A549 (cell line): Measurements from ENCODE around the gene NDRG4. TPM values are rescaled to one million over a fixed set of nuclear protein-coding genes. Genes with fewer than 3 reads are reported as not detected.

ENCODE experiments used
- ATAC-seq, 2 experiments: fragments of 200-7000 bp in 1 of 2; fragments of >200 bp in 1 of 2; cut with Nextera tagmentation in 1 of 2; cut with Tn5 transposase in 1 of 2; 3 replicates each; pipeline versions ENCODE4 v1.8.0 to v1.9.1; 2018 to 2020; ENCODE audit warnings: mild to moderate bottlenecking in 1 of 2, moderate library complexity in 1 of 2
- CTCF ChIA-PET: fragments of 300-600 bp; sonication (Branson Sonifier 250); formaldehyde crosslinking; extraction: SDS; loops from one replicate; lab custom pipeline; 2021; ENCODE audit warnings: antibody characterized with exemption, inconsistent platforms; lab: Yijun Ruan, JAX
- POLR2A ChIA-PET: fragments of 350-600 bp; formaldehyde crosslinking; extraction: SDS; loops from one replicate; lab custom pipeline; 2021; ENCODE audit warnings: antibody characterized with exemption, inconsistent platforms; lab: Yijun Ruan, JAX
- DNase-seq, 2 experiments: peaks; one replicate each; pipeline versions ENCODE4 v3.0.0 to v3.0.0-alpha.2; 2011 to 2016; ENCODE audit warnings: low read depth in 1 of 2, low spot score in 1 of 2
- FAIRE-seq: peaks from 2 replicates; lab custom pipeline; 2011; peaks lifted over from hg19 to GRCh38; lab: Jason Lieb, UNC
- H3K27ac ChIP-seq, 2 experiments: fragments of >200 bp; sonication (Bioruptor Twin); formaldehyde crosslinking; 3 replicates each; pipeline ENCODE4 v1.5.1; 2016 to 2017
- H3K4me1 ChIP-seq: fragments of >200 bp; sonication (Bioruptor Twin); formaldehyde crosslinking; 3 replicates; pipeline ENCODE4 v1.6.1; 2016
- H3K4me2 ChIP-seq: fragments of >200 bp; sonication (Bioruptor Twin); formaldehyde crosslinking; 3 replicates; pipeline ENCODE4 v1.6.1; 2016
- H3K4me3 ChIP-seq: fragments of >200 bp; sonication (Bioruptor Twin); formaldehyde crosslinking; 3 replicates; pipeline ENCODE4 v1.5.1; 2016
- H3K9me3 ChIP-seq: fragments of >200 bp; sonication (Bioruptor Twin); formaldehyde crosslinking; 3 replicates; pipeline ENCODE4 v1.6.1; 2016
- BCL3 ChIP-seq: fragments of >200 bp; sonication (Bioruptor Twin); formaldehyde crosslinking; IDR thresholded peaks from 3 replicates; pipeline ENCODE4 v1.6.1; 2016
- CBX8 ChIP-seq: fragments of 200-600 bp; sonication (generic); IDR thresholded peaks from 2 replicates; pipeline ENCODE4 v1.6.1; 2016
- CHD2 ChIP-seq: fragments of 150-350 bp; IDR thresholded peaks from 2 replicates; pipeline ENCODE4 v1.6.1; 2014; ENCODE audit warnings: low read length; ENCODE audit not compliant: partially characterized antibody
- E2F6 ChIP-seq: IDR thresholded peaks from 2 replicates; pipeline ENCODE4 v1.6.1; 2012; ENCODE audit warnings: low read depth, borderline replicate concordance
- EP300 ChIP-seq, 2 experiments: fragments of >200 bp; sonication (Bioruptor Twin); formaldehyde crosslinking; IDR thresholded peaks; 2 replicates in 1 of 2; 3 replicates in 1 of 2; pipeline ENCODE4 v1.6.1; 2016 to 2017
- GATA3 ChIP-seq: IDR thresholded peaks from 2 replicates; pipeline ENCODE4 v1.6.1; 2012; ENCODE audit warnings: borderline replicate concordance
- HOXB13 ChIP-seq: fragments of 250-450 bp; sonication (Bioruptor Pico); IDR thresholded peaks from 2 replicates; pipeline ENCODE4 v1.5.0; 2020; ENCODE audit warnings: low read depth, mild to moderate bottlenecking, moderate library complexity
- KDM1A ChIP-seq: fragments of 200-600 bp; sonication (generic); IDR thresholded peaks from 2 replicates; pipeline ENCODE4 v1.6.1; 2016; ENCODE audit warnings: low read depth, mild to moderate bottlenecking
- NFE2L2 ChIP-seq: fragments of 150-350 bp; conservative IDR thresholded peaks from 2 replicates; pipeline ENCODE4 v1.6.1; 2014; ENCODE audit warnings: low read length
- NPAS2 ChIP-seq: fragments of 250-450 bp; sonication (Bioruptor Pico); IDR thresholded peaks from 2 replicates; pipeline ENCODE4 v1.8.0; 2022; ENCODE audit warnings: mild to moderate bottlenecking, moderate library complexity, borderline replicate concordance
- NR3C1 ChIP-seq: fragments of >200 bp; sonication (Bioruptor Twin); formaldehyde crosslinking; IDR thresholded peaks from 3 replicates; pipeline ENCODE4 v1.6.1; 2017
- RAD21 ChIP-seq, 2 experiments: fragments of >200 bp in 1 of 2; sonication (Bioruptor Twin) in 1 of 2; formaldehyde crosslinking in 1 of 2; IDR thresholded peaks in 1 of 2; conservative IDR thresholded peaks in 1 of 2; 2 replicates in 1 of 2; 3 replicates in 1 of 2; pipeline ENCODE4 v1.6.1; 2012 to 2018; ENCODE audit warnings: inconsistent platforms in 1 of 2
- RARB ChIP-seq: fragments of 250-450 bp; sonication (Bioruptor Pico); IDR thresholded peaks from 2 replicates; pipeline ENCODE4 v1.8.0; 2021; ENCODE audit warnings: mild to moderate bottlenecking, moderate library complexity
- RNF2 ChIP-seq: fragments of 200-600 bp; sonication (generic); IDR thresholded peaks from 2 replicates; pipeline ENCODE4 v1.6.1; 2016; ENCODE audit warnings: low read depth, mild to moderate bottlenecking, antibody characterized with exemption, moderate library complexity, borderline replicate concordance
- SREBF2 ChIP-seq: fragments of 450-650 bp; IDR thresholded peaks from 2 replicates; pipeline ENCODE4 v1.6.1; 2014; ENCODE audit warnings: mild to moderate bottlenecking, moderate library complexity
- ZNF302 ChIP-seq: fragments of 250-450 bp; sonication (Bioruptor Pico); IDR thresholded peaks from 2 replicates; pipeline ENCODE4 v1.9.0; 2021; ENCODE audit warnings: inconsistent platforms, mild to moderate bottlenecking, moderate library complexity
- WGBS: methylation state at CpG from one replicate; pipeline ENCODE4 v1.1.6; 2017; ENCODE audit errors: missing lambda C conversion rate; 5-methylcytosine and 5-hydroxymethylcytosine counted together
- polyA plus RNA-seq, 4 experiments: library from polyadenylated mRNA; depleted of rRNA in 3 of 4; stranded (reverse); fragments of >200 nt; fragmentation: RNase III in 1 of 4; extraction: RNeasy Plus Mini Kit Qiagen cat#74134 plus additional on column Dnase treatment in 1 of 4; gene quantifications; 2 replicates in 3 of 4; 3 replicates in 1 of 4; pipeline ENCODE4 v1.2.3, GENCODE V29; 2011 to 2017
- TF ChIP-seq, protein P1 (sequence below): IDR thresholded peaks from 2 replicates; pipeline ENCODE4 v1.6.1; 2012

NDRG4 gene
- polyA plus RNA-seq, 2 of the 4 experiments (the other 2 are of a cell fraction), result 8.1 to 21.3 TPM

DNA sequence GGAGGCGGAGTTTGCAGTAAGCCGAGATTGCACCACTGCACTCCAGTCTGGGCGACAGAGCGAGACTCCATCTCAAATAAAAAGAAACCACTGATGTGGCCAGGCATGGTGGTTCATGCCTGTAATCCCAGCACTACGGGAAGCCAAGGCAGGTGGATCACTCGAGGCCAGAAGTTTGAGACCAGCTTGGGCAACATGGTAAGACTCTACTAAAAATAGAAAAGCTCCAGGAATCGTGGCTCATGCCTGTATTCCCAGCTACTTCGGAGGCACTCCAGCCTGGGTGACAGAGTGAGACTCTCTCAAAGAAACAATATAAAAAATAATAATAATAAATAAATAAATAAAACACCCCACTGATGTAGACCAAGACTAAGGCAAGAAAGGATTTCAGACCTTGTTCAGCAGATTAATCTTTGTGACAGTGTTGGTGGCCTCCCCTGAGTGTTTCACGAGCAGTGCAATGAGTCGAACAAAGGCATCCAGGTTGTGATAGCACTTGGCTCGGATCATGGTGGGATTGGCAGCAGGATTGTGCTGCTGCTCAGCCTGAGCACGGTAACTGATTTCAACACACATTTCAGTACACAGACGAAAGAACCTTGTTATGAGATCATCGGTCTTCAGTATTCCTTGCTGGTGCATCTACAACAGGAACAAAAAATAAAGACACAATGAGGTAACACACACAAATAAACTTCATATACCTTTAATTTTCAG is 34.0 kb downstream of the NDRG4 start:
- ATAC-seq, result no peak
- H3K4me1 ChIP-seq, result no peaks in the 10 kb centered on the region
- no peaks in the 10 kb centered on the region for H3K9me3 ChIP-seq
- ChIA-PET POLR2A (no interaction called here), CTCF (interaction anchor here (0.6 to 1.9 kb wide), 2 partner anchors 10 to 127 kb away, joined by 3 to 4 read pairs; no protein-coding TSS in a partner anchor)
- no peak for FAIRE-seq
- WGBS, result 92% methylated on average over 14 of the region's 14 CpGs
- no peak overlapping the region for H3K4me2 ChIP-seq
- H3K27ac ChIP-seq, result no peak overlapping the region
- H3K4me3 ChIP-seq, result no peak overlapping the region
- DNase-seq, result no peak
- TF ChIP-seq GATA3 (no peak), NPAS2 (CRISPR knock-in tag) (no peak), NR3C1 (no peak), BCL3 (no peak), E2F6 (no peak), RARB (CRISPR knock-in tag) (no peak), EP300 (IDR thresholded peaks at IDR 0.05) (no peak), RAD21 (conservative IDR thresholded peaks at IDR 0.05 in 1 of 2, IDR thresholded peaks at IDR 0.05 in 1 of 2) (no peak)
- TF ChIP-seq, protein P1, sequence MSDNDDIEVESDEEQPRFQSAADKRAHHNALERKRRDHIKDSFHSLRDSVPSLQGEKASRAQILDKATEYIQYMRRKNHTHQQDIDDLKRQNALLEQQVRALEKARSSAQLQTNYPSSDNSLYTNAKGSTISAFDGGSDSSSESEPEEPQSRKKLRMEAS, result no peak
- TF ChIP-seq, all 56 proteins: peak for 0

DNA sequence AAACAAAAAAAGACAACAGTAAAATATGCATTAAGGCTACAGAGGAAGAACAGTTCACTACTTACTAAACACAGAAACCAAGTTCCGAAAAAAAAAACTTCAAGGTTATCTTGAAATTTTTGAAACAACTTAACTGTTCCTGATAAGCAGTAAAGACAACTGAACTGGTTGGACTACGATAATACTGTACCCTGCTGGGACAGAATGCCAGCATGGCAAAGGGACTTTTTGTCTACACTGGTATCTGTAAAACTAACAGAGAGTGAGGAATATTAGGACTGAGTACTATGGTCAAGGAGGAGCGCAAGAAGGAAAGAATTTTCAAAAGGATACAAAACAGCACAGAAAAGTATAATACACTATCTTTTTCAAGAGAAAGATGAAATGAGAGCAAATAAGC is 35.2 kb downstream of the NDRG4 start:
- no peak for DNase-seq
- no peak overlapping the region for H3K4me2 ChIP-seq
- POLR2A ChIA-PET, result no interaction called here
- no peak for FAIRE-seq
- WGBS, result 95% methylated on average over 3 of the region's 3 CpGs
- no peak overlapping the region for H3K27ac ChIP-seq
- CTCF ChIA-PET, result interaction anchor here (1.9 kb wide), 1 partner anchor 9 kb away, joined by 4 read pairs; no protein-coding TSS in a partner anchor
- H3K4me3 ChIP-seq, result no peak overlapping the region
- TF ChIP-seq CBX8 (no peak), KDM1A (no peak), BCL3 (no peak), RNF2 (no peak), CHD2 (no peak), NFE2L2 (no peak), ZNF302 (CRISPR knock-in tag) (no peak)
- ATAC-seq, result no peak
- H3K4me1 ChIP-seq, result no peaks in the 10 kb centered on the region
- H3K9me3 ChIP-seq, result no peaks in the 10 kb centered on the region

DNA sequence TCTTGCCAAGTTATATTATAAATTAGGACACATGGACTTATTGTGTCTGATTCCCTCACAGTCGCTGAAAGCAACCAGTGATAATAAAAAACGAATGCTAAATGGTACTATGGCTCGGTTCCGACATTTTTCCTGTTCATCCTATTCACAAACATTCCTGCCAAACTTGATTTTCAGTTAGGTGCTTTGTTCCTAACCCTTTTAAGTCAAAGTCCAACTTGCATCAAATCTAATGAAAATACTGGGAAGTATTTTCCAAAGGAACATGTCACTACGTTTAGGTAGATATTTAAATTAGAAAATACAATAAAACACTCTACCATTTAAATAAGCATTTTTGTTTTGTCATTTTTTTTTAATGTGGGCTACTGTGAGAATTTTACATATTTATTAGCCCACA is 36.3 kb downstream of the NDRG4 start:
- Histone ChIP-seq H3K4me2 (no peak overlapping the region), H3K9me3 (no peaks in the 10 kb centered on the region), H3K27ac (no peak overlapping the region), H3K4me1 (no peaks in the 10 kb centered on the region), H3K4me3 (no peak overlapping the region)
- WGBS, result 90% methylated on average over 5 of the region's 5 CpGs
- CTCF ChIA-PET, result interaction anchor here (1.0 to 1.2 kb wide), 2 partner anchors 9 to 24 kb away, joined by 3 to 4 read pairs; no protein-coding TSS in a partner anchor
- TF ChIP-seq SREBF2, result no peak
- TF ChIP-seq HOXB13 (CRISPR knock-in tag), result no peak
- FAIRE-seq (no peak), ATAC-seq (no peak), DNase-seq (no peak)
- POLR2A ChIA-PET, result no interaction called here
